Lung (tissue), 12 donors: Measurements from ENCODE around the gene ZNF783. TPM values are rescaled to one million over a fixed set of nuclear protein-coding genes. Genes with fewer than 3 reads are reported as not detected.
A peak's percentile ranks its signal among the peaks of the same experiment; 100 is the strongest.

Source experiments
- ATAC-seq: fragments of 200-7000 bp; cut with Tn5 transposase; one replicate; pipeline ENCODE4 v1.9.1; 2020; ENCODE audit warnings: moderate number of reproducible peaks; ENCODE audit not compliant: insufficient read depth, low FRiP score
- DNase-seq, 3 donors: peaks; one replicate each; pipeline ENCODE4 v3.0.0-alpha.2; 2013 to 2017
- H3K27ac ChIP-seq, 2 donors: one replicate each; pipeline ENCODE4 v1.5.1; 2013; ENCODE audit warnings: mild to moderate bottlenecking in 2 of 2, moderate library complexity in 2 of 2, control low read depth in 1 of 2, inconsistent platforms in 1 of 2, low read depth in 1 of 2, low read length in 1 of 2
- H3K27me3 ChIP-seq, 3 donors: one replicate each; pipeline ENCODE4 v1.5.1; 2013; ENCODE audit warnings: low read length in 2 of 3; ENCODE audit not compliant: control insufficient read depth in 3 of 3, insufficient read depth in 3 of 3
- H3K36me3 ChIP-seq, 4 donors: one replicate each; pipeline ENCODE4 v1.5.1; 2013; ENCODE audit warnings: low read length in 4 of 4, mild to moderate bottlenecking in 1 of 4, moderate library complexity in 1 of 4; ENCODE audit not compliant: control insufficient read depth in 4 of 4, insufficient read depth in 4 of 4
- H3K4me1 ChIP-seq, 5 donors: one replicate each; pipeline ENCODE4 v1.5.1; 2013; ENCODE audit warnings: low read length in 5 of 5, mild to moderate bottlenecking in 2 of 5, moderate library complexity in 1 of 5; ENCODE audit not compliant: control insufficient read depth in 5 of 5, insufficient read depth in 5 of 5
- H3K4me3 ChIP-seq: one replicate; pipeline ENCODE4 v1.5.1; 2013; ENCODE audit warnings: mild to moderate bottlenecking, control low read depth, moderate library complexity
- H3K9ac ChIP-seq, 2 donors: one replicate each; pipeline ENCODE4 v1.5.1; 2013; ENCODE audit warnings: low read length in 2 of 2, control low read depth in 1 of 2; ENCODE audit not compliant: insufficient read depth in 1 of 2
- H3K9me3 ChIP-seq, 4 donors: one replicate each; pipeline ENCODE4 v1.5.1; 2013; ENCODE audit warnings: low read length in 3 of 4, mild to moderate bottlenecking in 1 of 4, moderate library complexity in 1 of 4; ENCODE audit not compliant: control insufficient read depth in 4 of 4, insufficient read depth in 3 of 4
- WGBS, 2 donors: extraction: QIAGEN DNeasy Blood & Tissue Kit; methylation state at CpG; one replicate each; pipeline ENCODE4 v1.1.7; 2013; 5-methylcytosine and 5-hydroxymethylcytosine counted together
- polyA plus RNA-seq, 2 donors: library from polyadenylated mRNA; stranded (reverse); fragments of 200-250 nt; gene quantifications; one replicate each; pipeline ENCODE4 v1.2.1, GENCODE V29; 2013
- total RNA-seq, 2 donors: library from RNA; depleted of rRNA in 1 of 2; stranded (reverse); fragments of >200 nt in 1 of 2; gene quantifications; one replicate each; pipeline ENCODE4 v1.2.1, GENCODE V29; 2014 to 2021
- TF ChIP-seq, protein P1 (sequence below): IDR thresholded peaks from 2 replicates; pipeline ENCODE4 v1.5.1; 2012; ENCODE audit warnings: mild to moderate bottlenecking; ENCODE audit errors: control extremely low read depth, extremely low read depth
- donor health status: control.
- donor health status: control.
- donor health status: Bipolar disorder and iron deficiency.
- donor health status: healthy.
- donor health status: DM: yes; HTN: yes; CAD: no.

Gene ZNF783
- total and polyA plus RNA-seq, 4 donors, result 6.2 to 16.3 (median 7.7) TPM

DNA sequence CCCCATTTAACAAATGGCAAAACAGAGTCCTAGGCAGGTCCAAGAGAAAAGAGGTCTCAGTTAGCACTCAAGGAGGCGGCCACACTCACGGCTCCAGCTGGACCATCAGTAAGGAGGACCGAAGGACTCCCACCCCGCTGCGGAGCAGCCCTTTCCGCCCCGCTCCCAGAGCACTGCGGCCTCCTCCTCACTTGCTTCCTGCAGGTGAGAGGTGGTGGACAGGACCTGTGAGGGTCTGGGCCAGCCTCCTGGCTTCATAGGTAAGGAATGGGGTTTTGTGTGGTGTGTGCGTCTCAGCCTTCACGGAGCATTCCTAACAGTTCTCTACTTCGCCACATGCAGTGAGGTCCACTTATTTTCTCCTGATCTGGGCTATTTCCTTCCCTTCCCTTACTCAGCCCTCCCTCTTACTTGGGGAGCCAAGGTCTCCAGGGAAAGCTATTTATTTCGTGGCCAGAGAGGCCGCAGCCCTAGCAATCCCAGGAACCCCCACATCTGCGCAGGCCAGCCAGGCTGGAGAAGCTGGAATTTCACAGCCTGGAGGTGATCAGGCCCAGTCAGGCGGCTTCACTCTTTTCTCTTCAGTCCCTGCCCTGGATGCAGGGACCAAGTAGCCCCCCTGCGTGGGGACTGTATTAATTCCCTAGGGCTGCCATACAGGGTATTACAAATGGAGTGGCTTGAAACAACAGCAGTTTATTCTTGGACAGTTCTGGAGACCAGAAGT, 45.9 kb downstream of the ZNF783 start:
- no peak for ATAC-seq
- TF ChIP-seq, protein P1, sequence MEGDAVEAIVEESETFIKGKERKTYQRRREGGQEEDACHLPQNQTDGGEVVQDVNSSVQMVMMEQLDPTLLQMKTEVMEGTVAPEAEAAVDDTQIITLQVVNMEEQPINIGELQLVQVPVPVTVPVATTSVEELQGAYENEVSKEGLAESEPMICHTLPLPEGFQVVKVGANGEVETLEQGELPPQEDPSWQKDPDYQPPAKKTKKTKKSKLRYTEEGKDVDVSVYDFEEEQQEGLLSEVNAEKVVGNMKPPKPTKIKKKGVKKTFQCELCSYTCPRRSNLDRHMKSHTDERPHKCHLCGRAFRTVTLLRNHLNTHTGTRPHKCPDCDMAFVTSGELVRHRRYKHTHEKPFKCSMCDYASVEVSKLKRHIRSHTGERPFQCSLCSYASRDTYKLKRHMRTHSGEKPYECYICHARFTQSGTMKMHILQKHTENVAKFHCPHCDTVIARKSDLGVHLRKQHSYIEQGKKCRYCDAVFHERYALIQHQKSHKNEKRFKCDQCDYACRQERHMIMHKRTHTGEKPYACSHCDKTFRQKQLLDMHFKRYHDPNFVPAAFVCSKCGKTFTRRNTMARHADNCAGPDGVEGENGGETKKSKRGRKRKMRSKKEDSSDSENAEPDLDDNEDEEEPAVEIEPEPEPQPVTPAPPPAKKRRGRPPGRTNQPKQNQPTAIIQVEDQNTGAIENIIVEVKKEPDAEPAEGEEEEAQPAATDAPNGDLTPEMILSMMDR, result no peak
- DNase-seq, result no peak
- Histone ChIP-seq H3K27me3 (no peaks in the 10 kb centered on the region), H3K27ac (no peak overlapping the region), H3K9me3 (peaks cover 0 to 3% (median 0%) of the 10 kb centered on the region in 4 donors), H3K4me1 (no peaks in the 10 kb centered on the region), H3K9ac (no peak overlapping the region), H3K36me3 (no peaks in the 10 kb centered on the region), H3K4me3 (no peak overlapping the region)
- WGBS, 2 donors, result 92 to 94% methylated on average over 16 of the region's 16 CpGs

DNA sequence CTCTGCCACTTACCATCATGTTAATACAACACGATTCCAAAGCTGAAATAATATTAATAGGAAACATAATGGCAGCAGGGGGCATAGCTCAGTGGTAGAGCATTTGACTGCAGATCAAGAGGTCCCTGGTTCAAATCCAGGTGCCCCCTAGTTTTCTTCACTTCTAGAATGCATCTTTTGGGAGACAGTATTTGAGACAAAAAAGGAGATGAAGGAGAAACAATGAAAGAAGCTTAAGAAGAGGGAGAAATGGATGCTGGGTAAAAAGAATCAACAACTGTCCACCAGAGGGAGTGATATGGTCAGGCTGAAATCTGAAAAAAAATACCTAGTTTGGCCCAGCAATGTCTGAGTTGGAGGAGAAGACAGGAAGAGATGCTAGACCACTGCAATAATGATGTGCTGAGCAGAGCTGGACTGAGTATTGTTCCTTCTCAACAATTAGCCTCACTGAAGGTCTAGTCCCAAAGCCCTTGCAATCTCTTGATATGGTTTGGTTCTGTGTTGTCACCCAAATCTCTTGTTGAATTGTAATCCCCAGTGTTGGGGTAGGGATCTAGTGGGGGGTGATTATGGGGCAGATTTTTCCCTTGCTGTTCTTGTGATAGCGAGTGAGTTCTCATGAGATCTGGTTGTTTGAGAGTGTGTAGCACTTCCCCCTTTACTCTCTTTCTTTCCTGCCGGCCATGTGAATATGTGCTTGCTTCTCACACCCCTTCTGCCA, 48.3 kb downstream of the ZNF783 start:
- WGBS, 2 donors, result 87 to 94% methylated on average over 3 of the region's 3 CpGs
- ATAC-seq, result peak; percentile 53
- Histone ChIP-seq H3K9me3 (peaks cover 0 to 3% (median 0%) of the 10 kb centered on the region in 4 donors), H3K9ac (no peak overlapping the region), H3K4me1 (no peaks in the 10 kb centered on the region), H3K27ac (no peak overlapping the region), H3K4me3 (no peak overlapping the region), H3K27me3 (no peaks in the 10 kb centered on the region), H3K36me3 (no peaks in the 10 kb centered on the region)
- TF ChIP-seq, protein P1, result peak; percentile 37
- DNase-seq, result peak in 2 of 3 donors; percentile 51 to 60

DNA sequence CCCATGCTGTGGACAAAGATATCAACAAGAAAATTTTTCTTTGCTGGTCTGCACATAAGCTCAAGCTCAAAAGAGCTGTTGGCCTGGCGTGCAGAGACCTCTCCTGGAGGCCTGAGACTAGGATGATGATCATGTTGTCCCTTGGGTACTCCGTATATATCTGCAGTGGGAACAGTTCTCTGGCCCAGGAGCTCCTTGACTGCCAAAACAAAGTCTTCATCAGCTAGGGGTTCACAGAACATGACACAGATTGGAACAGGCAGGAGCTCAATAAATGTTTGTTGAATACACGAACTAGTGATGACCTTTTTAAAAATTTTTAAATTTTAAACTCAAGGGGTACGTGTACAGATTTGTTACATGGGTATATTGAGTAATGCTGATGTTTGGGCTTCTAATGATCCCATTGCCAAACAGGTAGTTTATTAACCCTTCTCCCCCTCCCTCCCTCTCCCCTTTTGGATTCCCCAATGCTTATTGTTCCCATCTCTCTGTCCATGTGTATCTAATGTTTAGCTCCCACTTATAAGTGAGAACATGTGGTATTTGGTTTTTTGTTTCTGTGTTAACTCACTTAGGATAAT, 49.1 kb downstream of the ZNF783 start:
- DNase-seq (no peak), ATAC-seq (no peak)
- H3K9ac ChIP-seq, result no peak overlapping the region
- no peak overlapping the region for H3K4me3 ChIP-seq
- H3K36me3 ChIP-seq, result no peaks in the 10 kb centered on the region
- no peak overlapping the region for H3K27ac ChIP-seq
- H3K27me3 ChIP-seq, result no peaks in the 10 kb centered on the region
- peaks cover 0 to 3% (median 0%) of the 10 kb centered on the region in 4 donors for H3K9me3 ChIP-seq
- TF ChIP-seq, protein P1, result no peak
- H3K4me1 ChIP-seq, result no peaks in the 10 kb centered on the region
- WGBS, 2 donors, result 76 to 88% methylated on average over 4 of the region's 4 CpGs
